22Rv1 (cell line): ENCODE results near the gene BCAS4.
"Not testable (repeated sequence)": the region's sequence is repeated elsewhere in the genome, so short reads cannot be mapped to it uniquely, and the experiment has no call there.

ENCODE experiments used
- H3K27ac ChIP-seq: fragments of 450-650 bp; 2 replicates; pipeline ENCODE4 v1.5.1; 2017
- CTCF ChIP-seq: fragments of 450-650 bp; IDR thresholded peaks from 2 replicates; pipeline ENCODE4 v1.5.1; 2017; ENCODE audit warnings: mild to moderate bottlenecking
- ZFX ChIP-seq: fragments of 450-650 bp; IDR thresholded peaks from 2 replicates; pipeline ENCODE4 v1.6.1; 2017; ENCODE audit warnings: antibody characterized with exemption, borderline replicate concordance

The BCAS4 gene

GRCh38 chr20:50756447-50756846 lies 38.4 kb upstream of the BCAS4 start:
- no peak overlapping the region for H3K27ac ChIP-seq
- no peak for TF ChIP-seq CTCF
- no peak for TF ChIP-seq ZFX

GRCh38 chr20:50758469-50758868 lies 36.4 kb upstream of the BCAS4 start:
- TF ChIP-seq CTCF (no peak), ZFX (no peak)
- no peak overlapping the region for H3K27ac ChIP-seq

- TF ChIP-seq ZFX (no peak), CTCF (no peak)
- H3K27ac ChIP-seq = no peak overlapping the region
These were observed 35.9 kb upstream of the BCAS4 start for GRCh38 chr20:50758992-50759391.

- TF ChIP-seq CTCF (no peak), ZFX (no peak)
These were observed 35.2 kb upstream of the BCAS4 start for GRCh38 chr20:50759678-50760077.

GRCh38 chr20:50762045-50762422 lies 32.8 kb upstream of the BCAS4 start:
- no peak for TF ChIP-seq CTCF
- TF ChIP-seq ZFX = no peak
- H3K27ac ChIP-seq = peak overlapping the region; percentile 82

More at GRCh38 chr20:50759678-50760077, 35.2 kb upstream of the BCAS4 start:
- no peak overlapping the region for H3K27ac ChIP-seq

- peak overlapping the region; percentile 82 for H3K27ac ChIP-seq
- TF ChIP-seq ZFX = no peak
- no peak for TF ChIP-seq CTCF
These were observed 32.2 kb upstream of the BCAS4 start for GRCh38 chr20:50762435-50763220.

GRCh38 chr20:50763550-50764458 lies 31.1 kb upstream of the BCAS4 start:
- peak overlapping the region; percentile 82 for H3K27ac ChIP-seq

- H3K27ac ChIP-seq = not testable (repeated sequence)
These were observed 29.6 kb upstream of the BCAS4 start for GRCh38 chr20:50765251-50765650.
